ENCODE results near the gene LMOD1. TPM values are rescaled to one million over a fixed set of nuclear protein-coding genes. Genes with fewer than 3 reads are reported as not detected.
A peak's percentile ranks its signal among the peaks of the same experiment; 100 is the strongest.

LMOD1 gene
- total RNA-seq, 2 donors from 2014 or later, result 638 to 761 TPM

- TF ChIP-seq, protein P1, sequence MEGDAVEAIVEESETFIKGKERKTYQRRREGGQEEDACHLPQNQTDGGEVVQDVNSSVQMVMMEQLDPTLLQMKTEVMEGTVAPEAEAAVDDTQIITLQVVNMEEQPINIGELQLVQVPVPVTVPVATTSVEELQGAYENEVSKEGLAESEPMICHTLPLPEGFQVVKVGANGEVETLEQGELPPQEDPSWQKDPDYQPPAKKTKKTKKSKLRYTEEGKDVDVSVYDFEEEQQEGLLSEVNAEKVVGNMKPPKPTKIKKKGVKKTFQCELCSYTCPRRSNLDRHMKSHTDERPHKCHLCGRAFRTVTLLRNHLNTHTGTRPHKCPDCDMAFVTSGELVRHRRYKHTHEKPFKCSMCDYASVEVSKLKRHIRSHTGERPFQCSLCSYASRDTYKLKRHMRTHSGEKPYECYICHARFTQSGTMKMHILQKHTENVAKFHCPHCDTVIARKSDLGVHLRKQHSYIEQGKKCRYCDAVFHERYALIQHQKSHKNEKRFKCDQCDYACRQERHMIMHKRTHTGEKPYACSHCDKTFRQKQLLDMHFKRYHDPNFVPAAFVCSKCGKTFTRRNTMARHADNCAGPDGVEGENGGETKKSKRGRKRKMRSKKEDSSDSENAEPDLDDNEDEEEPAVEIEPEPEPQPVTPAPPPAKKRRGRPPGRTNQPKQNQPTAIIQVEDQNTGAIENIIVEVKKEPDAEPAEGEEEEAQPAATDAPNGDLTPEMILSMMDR (IDR thresholded peaks at IDR 0.05), result no peak
- Histone ChIP-seq H3K27ac (peak overlapping the region; percentile 97 to 99), H3K4me1 (ENCODE audit: control insufficient read depth in 1 of 2, low read depth in 2 of 2) (peaks cover 74 to 99% of the 10 kb centered on the region in 2 donors), H3K4me3 (peak overlapping the region; percentile 19), H3K9me3 (no peaks in the 10 kb centered on the region), H3K27me3 (replicated peaks; ENCODE audit: insufficient read depth) (no peaks in the 10 kb centered on the region), H3K36me3 (peaks cover 26% of the 10 kb centered on the region)
- ATAC-seq (ENCODE audit: insufficient number of reproducible peaks, low FRiP score, low read depth) (no peak), DNase-seq (ENCODE audit: low spot score) (no peak)
Measured at GRCh38 chr1:201914456-201915235, 31.7 kb downstream of the LMOD1 start.

DNA sequence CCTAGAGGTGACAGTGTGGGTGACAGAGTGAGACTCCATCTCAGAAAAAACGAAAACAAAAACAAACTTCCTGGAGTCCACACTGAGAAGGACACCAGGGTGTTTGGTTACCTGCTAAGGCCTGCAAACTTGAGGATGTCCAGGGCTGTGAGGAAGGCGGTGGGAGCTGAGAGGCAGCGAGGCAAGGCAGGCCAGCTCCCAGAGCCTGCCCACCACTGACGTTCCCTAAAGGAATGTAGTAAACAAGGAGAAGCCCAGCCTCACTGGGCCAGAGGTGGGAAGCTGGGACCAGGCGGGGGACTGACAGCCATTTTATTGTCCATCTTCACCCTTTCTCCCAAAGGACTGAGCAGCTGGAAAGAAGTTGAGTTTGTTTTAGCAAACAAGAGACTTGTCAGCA lies 33.5 kb downstream of the LMOD1 start:
- peak; percentile 21 for ATAC-seq (ENCODE audit: insufficient number of reproducible peaks, low FRiP score, low read depth)
- Histone ChIP-seq H3K9me3 (no peaks in the 10 kb centered on the region), H3K27ac (peak overlapping the region; percentile 97 to 99), H3K27me3 (replicated peaks; ENCODE audit: insufficient read depth) (no peaks in the 10 kb centered on the region), H3K4me1 (ENCODE audit: control insufficient read depth in 1 of 2, low read depth in 2 of 2) (peaks cover 69 to 99% of the 10 kb centered on the region in 2 donors), H3K4me3 (peak overlapping the region; percentile 14), H3K36me3 (peaks cover 38% of the 10 kb centered on the region)
- TF ChIP-seq, protein P1 (IDR thresholded peaks at IDR 0.05), result no peak
- DNase-seq (ENCODE audit: low spot score), result no peak

DNA sequence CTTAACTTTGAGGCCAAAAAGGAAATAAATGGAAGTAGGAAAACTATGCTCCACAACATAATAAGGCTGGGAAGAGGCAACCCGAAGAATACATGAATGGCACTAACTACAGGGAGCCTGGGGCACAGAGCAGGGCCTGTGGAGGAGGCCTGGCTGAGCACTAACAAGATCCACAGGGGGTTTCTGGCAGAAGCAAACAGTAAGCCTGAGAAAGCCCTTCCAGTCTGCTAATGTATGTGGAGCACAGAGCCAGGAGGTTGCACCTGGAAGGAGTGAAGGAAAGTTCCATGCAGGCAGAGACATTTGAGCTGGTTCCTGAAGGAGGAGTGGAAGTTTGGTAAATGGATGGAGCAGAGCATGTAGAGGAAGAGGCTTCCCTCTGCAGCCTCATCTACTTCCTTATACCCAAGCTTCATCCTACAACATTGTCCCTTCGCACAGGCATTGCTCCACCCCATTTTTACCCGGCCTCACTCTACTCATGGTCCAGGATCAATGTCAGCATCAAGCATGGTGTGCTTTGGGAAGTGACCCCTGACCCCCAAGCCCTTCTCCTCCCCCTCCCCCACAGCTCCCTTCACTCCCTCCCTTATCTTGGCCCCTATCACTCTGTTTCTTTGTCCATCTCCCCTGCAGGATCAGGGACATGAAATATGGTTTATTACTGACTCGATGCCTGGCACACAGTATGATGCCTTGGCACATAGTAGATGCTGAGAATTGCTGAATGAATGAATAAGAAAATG lies 34.3 kb downstream of the LMOD1 start:
- no peaks in the 10 kb centered on the region for H3K27me3 ChIP-seq (replicated peaks; ENCODE audit: insufficient read depth)
- peaks cover 68 to 99% of the 10 kb centered on the region in 2 donors for H3K4me1 ChIP-seq (ENCODE audit: control insufficient read depth in 1 of 2, low read depth in 2 of 2)
- H3K4me3 ChIP-seq, result no peak overlapping the region
- no peak for DNase-seq (ENCODE audit: low spot score)
- TF ChIP-seq, protein P1 (IDR thresholded peaks at IDR 0.05), result no peak
- peaks cover 38% of the 10 kb centered on the region for H3K36me3 ChIP-seq
- H3K9me3 ChIP-seq, result no peaks in the 10 kb centered on the region
- peak overlapping the region; percentile 97 to 99 for H3K27ac ChIP-seq
- ATAC-seq (ENCODE audit: insufficient number of reproducible peaks, low FRiP score, low read depth), result no peak

DNA sequence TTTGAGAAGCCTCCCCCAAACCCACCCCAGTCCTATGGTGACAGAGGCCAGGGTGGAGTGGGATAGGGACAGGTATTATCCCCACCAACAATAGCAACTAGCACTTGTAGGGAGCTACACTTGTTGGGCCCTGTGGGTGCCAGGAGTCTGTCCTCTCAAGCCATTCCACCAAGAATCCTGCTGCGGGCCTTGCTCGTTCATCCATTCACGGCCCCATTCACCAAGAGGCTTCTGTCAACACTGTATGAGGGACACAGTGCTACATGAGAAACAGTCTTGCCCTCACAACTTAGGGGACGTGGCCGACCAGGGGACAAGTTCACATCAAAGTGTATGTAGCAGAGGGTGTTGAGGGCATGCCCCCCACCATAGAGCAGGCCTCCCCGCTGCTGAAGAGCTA lies 38.7 kb downstream of the LMOD1 start:
- TF ChIP-seq, protein P1 (IDR thresholded peaks at IDR 0.05), result no peak
- Histone ChIP-seq H3K4me1 (ENCODE audit: control insufficient read depth in 1 of 2, low read depth in 2 of 2) (peaks cover 64 to 98% of the 10 kb centered on the region in 2 donors), H3K36me3 (peaks cover 38% of the 10 kb centered on the region), H3K27me3 (replicated peaks; ENCODE audit: insufficient read depth) (no peaks in the 10 kb centered on the region), H3K4me3 (no peak overlapping the region), H3K27ac (peak overlapping the region; percentile 97 to 99), H3K9me3 (no peaks in the 10 kb centered on the region)
- DNase-seq (ENCODE audit: low spot score), result no peak
- ATAC-seq (ENCODE audit: insufficient number of reproducible peaks, low FRiP score, low read depth), result no peak

DNA sequence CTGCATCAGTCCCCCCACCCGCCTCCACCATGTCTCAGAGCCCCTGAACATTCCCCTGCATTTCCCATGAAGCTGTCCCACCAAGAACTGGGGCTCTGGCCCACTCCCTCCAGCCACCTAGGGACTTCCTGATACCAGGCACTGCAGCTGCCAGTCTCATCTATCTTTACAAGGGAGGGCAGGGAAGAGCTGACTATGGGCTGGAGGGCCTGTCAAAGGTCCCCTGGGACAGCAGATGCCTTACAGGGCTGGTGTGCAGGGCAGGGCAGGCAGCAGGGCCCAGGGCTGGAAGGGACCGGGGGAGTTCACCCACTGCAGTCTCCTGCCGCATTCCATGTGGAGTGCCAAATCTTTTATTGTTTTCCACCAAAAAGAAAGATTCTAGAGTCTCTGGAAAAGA lies 40.0 kb downstream of the LMOD1 start:
- no peaks in the 10 kb centered on the region for H3K27me3 ChIP-seq (replicated peaks; ENCODE audit: insufficient read depth)
- TF ChIP-seq, protein P1 (IDR thresholded peaks at IDR 0.05), result no peak
- ATAC-seq (ENCODE audit: insufficient number of reproducible peaks, low FRiP score, low read depth), result no peak
- H3K27ac ChIP-seq, result peak overlapping the region; percentile 97 to 99
- H3K4me3 ChIP-seq, result no peak overlapping the region
- peaks cover 63 to 94% of the 10 kb centered on the region in 2 donors for H3K4me1 ChIP-seq (ENCODE audit: control insufficient read depth in 1 of 2, low read depth in 2 of 2)
- no peaks in the 10 kb centered on the region for H3K9me3 ChIP-seq
- H3K36me3 ChIP-seq, result peaks cover 28% of the 10 kb centered on the region
- DNase-seq (ENCODE audit: low spot score), result no peak

Data from thoracic aorta (tissue), 2 donors.